Stimulated activated CD8-positive, alpha-beta memory T cell treated with anti-CD3 and anti-CD28 coated beads, Interleukin-12 subunit alpha, Interleukin-12 subunit beta, amount 100 ng/mL, for 4 hours (primary cell): ENCODE data around the gene ANXA8.

ENCODE experiments used
- DNase-seq: peaks from one replicate; pipeline ENCODE4 v3.0.0-alpha.2; 2020; ENCODE audit warnings: low read depth

ANXA8 gene

DNA sequence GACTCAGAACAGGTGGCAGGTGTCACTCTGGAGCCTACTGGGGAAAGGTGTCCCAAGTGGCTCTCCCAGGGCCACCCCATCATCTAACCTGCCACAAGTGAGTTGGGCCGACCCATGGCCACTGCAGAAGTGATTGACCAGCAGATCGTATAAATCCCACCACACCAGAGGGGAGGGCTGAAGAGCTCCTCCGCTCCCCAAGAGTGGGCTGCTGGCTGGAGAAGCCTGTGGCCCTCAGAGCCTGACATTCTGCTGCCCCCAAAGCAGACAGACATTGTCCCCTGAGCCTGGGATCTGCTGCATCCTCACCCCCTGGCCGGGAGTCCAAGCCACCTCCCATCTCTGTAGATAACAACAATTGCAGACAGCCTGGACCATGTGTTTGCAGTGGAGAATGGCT is 36.7 kb downstream of the ANXA8 start:
- no peak for DNase-seq

DNA sequence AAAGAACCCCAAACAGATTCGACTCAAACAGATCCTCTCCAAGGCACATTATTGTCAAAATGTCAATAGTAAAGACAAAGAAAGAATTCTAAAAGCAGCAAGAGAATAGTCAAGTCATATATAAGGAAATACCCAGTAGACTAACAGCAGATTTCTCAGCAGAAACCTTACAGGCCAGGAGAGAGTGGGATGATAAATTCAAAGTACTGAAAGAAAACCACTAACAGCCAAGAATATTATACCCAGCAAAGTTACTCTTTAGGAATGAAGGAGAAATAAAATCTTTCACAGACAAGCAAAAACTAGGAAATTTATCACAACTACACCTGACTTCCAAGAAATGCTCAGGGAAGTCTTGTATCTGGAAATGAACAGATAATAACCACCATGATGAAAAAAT is 38.2 kb downstream of the ANXA8 start:
- DNase-seq, result no peak

DNA sequence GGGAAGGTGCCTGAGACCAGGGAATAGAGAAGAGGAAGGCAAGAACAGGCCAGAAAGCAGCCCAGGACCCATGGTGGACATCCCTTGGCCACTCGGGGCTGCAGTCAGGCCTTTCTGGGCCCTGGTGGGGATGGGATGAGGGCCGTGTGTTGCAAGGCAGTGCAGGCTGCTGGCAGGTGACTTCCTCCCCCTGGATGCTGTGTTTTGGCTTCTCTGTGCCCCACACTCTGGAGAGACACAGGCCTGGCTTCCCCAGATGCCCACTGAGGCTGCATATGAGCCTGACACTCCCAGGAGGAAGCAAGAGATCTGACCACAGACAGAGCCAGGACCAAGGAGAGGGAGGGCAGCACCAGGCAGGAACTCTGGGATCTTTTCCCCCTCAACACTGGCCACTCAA is 39.9 kb downstream of the ANXA8 start:
- no peak for DNase-seq

DNA sequence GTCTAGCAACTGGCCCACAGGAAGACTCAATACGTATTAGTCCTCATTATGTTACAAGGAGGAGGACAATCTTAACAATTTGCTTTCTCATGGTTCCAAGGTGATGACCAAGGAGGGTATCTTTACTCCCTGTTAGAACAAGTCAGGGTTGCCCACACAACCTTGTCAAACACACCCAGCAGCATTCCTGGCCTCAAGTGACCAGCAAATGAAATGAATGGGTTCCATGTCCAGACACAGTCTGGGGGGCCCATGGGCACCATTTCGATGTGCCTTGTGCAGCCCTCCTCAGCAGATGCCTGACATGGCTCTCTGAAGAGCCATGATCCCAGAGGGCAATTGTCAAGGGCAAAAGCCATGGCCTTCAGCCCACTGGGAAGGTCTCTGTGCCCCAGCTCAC is 40.8 kb downstream of the ANXA8 start:
- DNase-seq, result no peak

DNA sequence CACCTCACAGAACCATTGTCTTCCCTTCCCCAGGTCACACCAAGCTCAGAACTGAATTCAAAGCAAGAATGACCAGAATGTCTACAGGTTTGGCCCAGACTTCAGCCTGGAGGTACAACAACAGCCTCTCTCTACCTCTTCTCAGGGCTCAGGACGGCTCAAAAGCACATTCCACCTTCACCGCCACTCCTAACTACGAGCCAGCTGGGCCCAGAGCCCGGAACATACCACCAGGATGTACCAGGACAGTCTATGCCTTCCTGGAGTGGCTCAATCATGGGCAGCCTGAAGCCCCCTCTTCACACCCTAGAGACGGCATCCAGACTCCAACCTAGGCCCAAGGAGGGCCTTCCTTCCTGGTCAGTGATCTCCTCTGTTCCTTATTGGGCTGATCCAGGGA is 41.6 kb downstream of the ANXA8 start:
- DNase-seq, result no peak

DNA sequence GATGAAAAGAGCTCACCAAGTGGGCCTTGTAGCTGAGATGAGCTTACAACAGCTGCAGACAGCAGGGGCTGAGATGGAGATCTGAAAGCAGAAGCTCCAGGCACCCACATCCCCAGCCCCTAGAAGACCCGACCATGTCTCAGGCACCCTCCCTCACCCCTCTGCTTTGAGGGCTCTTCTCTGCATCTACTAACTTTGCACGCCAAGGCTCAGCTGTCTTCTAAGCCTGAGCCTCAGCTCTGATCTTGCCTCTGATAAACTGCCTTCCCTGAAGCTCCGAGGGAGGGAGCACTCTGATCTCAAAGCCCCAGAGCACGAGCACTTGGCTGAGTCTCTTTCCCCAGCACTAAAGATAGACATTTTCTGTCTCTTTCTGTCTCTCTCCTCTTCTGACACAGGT is 42.0 kb downstream of the ANXA8 start:
- no peak for DNase-seq

DNA sequence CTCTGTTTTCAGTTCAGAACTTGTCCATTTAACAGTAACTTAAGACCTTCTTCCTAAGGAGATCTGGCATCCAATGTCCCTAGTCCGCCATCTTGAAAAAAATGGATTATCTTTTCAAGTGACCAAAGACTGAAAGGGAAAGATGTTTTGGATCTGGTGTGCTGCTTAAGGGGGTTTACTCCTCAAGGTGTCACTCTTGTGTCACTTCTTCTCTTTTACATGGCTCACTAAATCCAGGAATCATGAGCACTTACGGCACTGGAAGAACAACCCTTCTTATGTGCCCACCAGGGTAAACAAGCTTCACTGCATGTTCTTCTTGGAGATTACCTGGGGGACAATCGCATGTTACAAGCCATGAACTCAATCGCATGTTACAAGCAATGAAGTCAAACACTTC is 43.7 kb downstream of the ANXA8 start:
- DNase-seq, result no peak

DNA sequence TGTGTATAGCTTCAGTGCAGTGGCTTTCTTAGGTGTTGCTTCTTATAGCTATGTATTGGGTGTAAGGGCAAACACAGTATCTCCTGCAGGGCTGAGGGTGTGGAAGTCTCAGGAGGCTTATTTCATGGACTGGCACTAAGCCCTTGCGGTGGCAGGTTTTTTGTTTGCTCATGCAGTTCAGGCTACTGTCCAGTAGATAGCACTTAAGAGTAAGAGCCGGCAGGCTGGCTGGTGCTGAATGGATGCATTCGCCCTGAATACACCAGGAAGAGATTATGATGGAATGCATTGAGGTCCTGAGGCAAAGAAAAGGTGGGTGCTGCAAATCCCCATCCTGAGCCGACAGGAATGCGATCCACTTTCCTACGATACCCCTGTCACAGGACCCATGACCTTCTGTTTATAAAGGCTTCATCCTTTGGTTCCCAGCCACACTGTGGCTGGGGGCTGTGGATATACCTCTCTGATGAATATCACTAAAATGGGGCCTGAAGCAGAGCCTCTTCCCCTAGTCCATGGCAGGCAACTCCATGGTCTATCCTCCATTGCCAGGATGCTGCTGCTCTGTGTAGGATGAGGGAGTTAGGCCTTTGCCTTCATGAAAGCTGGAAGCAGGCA is 44.9 kb downstream of the ANXA8 start:
- no peak for DNase-seq

DNA sequence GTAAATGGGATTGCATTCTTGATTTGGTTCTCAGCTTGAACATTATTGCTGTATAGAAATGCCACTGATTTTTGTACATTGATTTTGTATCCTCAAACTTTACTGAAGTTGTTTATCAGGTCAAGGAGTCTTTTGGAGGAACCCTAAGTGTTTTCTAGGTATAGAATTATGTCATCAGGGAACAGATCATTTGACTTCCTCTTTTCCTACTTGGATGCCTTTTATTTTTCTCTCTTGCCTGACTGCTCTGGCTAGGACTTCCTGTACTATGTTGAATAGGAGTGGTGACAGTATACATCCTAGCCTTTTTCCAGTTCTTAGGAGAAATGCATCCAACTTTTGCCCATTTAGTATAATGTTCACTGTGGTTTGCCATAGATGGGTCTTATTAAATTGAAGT is 48.8 kb downstream of the ANXA8 start:
- DNase-seq, result no peak

DNA sequence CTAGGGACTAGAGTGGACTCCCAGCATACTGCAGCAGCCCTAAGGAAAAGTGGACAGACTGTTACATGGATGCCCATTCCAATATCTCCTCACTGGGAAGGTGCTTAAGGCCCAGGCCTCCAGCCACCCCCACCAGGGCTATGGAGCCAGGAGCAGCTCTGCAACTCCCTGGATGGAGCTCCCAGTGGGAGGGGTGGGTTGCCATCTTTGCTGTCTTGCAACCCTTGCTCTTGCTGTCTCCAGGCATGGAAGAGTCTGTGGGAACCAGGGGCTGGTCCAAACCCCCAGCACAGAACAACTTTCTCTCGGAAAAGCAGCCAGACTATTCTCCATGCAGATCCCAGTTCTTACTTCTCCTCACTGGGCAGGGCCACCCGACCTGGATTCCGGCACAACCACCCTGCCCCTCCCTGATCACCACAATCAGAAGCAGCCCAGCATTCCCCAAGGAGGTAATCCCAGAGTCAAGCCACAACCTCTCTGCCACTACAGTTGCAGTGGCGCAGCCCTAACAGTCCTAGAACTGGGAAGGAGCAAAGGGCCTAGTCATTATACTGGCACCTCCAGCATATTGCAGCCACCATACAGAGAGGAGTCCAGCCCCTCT is 58.0 kb downstream of the ANXA8 start:
- no peak for DNase-seq

DNA sequence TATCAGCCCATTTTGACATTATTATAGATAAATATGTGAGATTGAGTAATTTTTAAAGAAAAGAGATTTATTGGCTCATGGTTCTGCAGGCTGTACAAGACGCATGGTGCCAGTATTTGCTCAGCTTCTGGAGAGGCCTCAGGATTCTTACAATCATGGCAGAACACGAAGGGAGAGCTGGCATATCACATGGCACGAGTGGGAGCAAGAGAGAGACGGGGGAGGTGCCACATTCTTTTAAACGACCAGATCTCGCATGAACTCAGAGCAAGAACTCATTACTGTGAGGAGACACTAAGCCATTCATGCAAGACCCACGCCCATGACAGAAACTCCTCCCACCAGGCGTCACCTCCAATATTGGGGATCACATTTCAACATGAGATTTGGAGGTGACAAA is 59.7 kb downstream of the ANXA8 start:
- DNase-seq, result no peak

DNA sequence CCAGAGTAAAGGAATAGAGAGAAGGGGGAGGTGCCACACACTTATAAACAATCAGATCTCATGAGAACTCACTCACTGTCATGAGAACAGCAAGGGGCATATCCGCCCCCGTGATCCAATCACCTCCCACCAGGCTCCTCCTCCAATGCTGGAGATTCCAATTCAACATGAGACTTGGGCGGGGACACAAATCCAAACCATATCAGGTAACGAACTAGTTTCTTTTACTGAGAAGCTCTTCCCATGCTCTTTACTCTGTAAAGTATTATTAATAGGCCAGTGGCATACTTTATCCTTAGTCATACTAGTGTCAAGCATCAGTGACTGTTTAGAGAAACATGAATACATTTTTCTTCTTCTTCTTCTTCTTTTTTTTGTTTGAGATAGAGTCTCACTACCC is 60.4 kb downstream of the ANXA8 start:
- DNase-seq, result no peak

DNA sequence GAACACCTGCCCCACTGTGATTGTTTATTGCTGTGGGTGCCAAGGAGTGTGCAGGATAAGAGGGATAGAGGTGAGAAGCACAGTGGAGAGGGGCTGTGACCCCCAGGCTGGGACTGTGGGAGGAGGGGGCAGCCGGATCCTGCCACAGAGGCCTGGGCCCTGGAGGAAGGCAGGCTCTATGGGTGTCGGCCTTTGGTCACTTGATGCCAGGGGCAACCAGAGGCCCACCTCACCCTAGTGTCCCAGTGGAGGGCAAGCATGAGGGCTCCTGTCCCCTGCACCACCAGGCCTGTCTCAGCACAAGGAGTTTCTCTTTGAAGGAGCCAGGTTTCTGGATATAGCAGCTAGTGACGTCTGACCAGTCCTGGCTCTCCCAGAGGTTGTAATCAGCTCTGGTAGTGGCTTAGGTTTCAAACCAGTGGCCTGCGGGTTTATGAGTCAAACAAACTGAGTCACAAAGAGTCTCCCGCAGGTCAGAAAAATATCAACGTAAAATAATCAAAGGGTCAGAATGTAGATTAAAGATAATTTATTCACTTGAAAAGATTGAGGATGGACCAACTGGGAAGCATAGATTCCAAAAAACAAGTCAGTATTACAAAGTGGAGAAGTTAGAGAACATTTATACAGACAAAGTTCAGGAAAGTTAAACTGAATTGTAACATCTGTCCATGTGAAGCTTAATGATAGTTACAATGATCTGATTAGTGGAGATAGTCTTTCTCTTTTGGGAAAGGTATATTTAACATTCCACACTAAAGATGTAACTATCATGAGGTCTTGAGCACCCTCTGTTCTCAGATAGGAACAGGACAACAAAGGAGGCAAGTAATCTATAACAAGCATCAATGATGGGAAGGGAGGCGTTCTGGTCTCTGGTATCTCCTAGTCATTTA is 62.6 kb downstream of the ANXA8 start:
- no peak for DNase-seq

DNA sequence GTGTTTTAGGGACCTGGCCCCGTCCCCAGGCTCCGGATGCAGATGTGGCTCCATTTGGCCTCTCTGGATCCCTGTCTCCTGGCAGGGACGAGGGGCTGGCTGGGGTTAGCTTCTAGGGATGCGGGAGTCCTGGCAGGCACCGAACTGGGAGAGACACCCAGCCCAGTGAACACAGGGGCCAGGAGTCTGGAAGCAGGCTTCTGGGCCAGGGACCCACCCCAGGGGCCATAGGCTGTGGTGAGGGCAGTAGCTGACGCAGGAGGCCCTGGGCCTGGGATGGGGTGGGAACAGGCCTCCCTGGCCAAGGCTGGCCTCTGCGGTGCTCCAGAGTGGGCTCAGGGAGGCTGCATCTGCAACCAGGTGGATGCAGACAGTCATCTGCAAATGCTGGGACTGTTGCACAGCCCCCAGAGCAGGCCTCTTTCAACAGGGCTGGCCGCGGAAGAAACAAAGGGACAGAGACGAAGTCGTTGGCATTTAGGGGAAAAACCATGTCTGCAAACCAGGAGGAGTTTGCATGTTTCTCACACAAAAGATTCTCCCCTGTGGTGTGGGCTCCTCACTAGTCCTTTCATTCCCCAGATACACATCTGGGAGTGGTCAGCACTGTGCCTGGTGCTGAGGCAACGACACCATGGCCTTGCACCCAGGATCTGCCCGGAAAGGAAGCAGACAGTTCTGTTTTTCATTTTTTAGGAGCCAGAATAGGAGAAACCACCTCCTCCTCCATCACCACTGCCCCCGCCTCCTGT is 63.4 kb downstream of the ANXA8 start:
- no peak for DNase-seq

DNA sequence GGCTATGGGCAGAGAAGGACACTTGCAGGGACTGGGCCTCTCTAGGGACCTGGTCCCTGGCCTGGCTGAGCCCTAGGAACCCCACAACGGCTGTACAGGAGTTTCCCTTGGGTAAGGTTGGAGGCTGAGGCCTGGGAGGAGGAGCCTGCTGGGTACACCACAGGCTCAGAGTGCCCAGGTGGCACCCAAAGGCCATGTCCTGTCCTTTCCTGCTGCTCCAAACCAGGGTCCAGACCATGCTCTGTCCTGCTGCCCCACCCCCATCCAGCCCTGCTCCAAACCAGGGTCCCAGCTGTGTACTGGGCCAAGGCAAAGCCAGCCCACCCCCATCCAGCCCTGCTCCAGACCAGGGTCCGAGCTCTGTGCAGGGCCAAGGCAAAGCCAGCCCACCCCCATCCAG is 64.5 kb downstream of the ANXA8 start:
- DNase-seq, result no peak

DNA sequence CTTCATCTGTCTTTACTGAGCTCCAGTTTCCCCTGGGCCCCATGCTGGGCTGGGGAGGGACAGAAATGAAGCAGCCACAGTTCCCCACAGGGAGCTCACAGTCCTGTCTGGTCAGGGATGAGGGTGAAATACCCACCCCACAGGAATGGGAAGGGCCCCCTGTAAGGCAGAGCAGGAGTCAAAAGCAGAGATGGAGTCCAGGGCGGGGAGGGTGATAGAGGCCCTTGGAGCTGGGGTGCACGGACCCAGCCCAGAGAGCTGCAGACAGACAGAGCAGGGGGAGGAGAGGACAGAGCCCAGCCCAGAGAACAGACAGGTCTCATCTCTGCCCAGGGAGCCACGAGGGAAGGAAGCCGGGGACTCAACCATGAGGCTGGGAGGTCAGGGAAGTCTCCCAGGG is 64.9 kb downstream of the ANXA8 start:
- no peak for DNase-seq

DNA sequence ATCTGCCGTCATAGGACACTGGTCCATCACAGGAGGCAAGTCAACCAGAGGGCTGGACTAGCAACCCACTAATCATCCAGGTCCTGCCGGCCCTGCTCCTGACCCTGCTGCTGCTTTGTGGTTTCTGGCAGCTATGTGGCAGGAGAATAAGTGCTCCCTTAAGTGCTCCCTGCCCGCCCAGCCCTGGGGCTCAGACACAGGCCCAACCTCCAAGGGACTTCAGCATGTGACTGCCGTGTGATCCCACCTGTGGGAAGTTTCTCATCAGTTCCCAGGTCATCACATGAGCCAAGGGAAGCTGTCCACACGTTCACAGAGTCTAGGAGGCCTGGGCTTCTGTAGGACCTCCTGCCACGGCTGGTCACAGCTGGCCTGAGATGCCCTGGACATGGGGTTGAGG is 65.6 kb downstream of the ANXA8 start:
- no peak for DNase-seq
